SU-DHL-6 (cell line): ENCODE data around the gene PAN3.

Experiments used
- EZH2phosphoT487 ChIP-seq: fragments of 200-600 bp; sonication (generic), shearing (Covaris generic); conservative IDR thresholded peaks from 2 replicates; pipeline ENCODE4 v1.6.1; 2018; ENCODE audit warnings: mild to moderate bottlenecking, antibody characterized with exemption, low read length, moderate library complexity, mixed read lengths
- TF ChIP-seq, protein P1 (sequence below): fragments of 200-600 bp; sonication (generic); IDR thresholded peaks from one replicate; pipeline ENCODE4 v1.5.1; 2017; ENCODE audit warnings: antibody characterized with exemption, mild to moderate bottlenecking, low read length, moderate library complexity; ENCODE audit not compliant: insufficient read depth, poor library complexity, severe bottlenecking

DNA sequence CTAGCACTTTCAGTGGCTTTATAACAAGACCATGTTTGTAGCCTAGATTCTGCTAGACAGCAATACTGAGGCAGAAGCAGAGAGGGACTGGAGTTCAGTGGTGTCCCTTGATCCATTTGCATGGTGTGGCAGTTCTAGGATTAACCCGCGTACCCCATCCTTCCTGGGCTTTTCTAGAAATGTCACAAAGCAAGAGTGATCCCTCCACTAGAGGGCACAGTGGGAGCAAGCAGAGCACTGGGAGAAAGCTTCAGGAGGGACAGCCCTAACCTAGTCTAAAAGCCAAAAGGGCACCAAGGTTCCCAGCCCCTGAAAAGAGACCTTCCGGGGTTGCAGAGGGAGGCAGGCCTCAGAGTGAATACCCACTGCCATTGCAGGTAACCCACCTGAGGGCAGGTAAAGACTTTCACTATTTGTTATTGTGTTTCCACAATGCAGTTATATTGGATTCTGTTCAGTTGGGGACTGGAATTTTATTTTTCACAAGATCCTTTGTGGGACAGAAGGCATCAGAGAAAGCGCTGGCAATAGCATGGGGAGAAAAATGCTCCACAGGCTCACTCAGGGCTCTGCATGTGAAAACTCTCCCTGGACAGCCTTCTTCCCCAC is 185.9 kb downstream of the PAN3 start:
- TF ChIP-seq, protein P1, sequence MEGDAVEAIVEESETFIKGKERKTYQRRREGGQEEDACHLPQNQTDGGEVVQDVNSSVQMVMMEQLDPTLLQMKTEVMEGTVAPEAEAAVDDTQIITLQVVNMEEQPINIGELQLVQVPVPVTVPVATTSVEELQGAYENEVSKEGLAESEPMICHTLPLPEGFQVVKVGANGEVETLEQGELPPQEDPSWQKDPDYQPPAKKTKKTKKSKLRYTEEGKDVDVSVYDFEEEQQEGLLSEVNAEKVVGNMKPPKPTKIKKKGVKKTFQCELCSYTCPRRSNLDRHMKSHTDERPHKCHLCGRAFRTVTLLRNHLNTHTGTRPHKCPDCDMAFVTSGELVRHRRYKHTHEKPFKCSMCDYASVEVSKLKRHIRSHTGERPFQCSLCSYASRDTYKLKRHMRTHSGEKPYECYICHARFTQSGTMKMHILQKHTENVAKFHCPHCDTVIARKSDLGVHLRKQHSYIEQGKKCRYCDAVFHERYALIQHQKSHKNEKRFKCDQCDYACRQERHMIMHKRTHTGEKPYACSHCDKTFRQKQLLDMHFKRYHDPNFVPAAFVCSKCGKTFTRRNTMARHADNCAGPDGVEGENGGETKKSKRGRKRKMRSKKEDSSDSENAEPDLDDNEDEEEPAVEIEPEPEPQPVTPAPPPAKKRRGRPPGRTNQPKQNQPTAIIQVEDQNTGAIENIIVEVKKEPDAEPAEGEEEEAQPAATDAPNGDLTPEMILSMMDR: peak; percentile 82
- no peak for TF ChIP-seq EZH2phosphoT487
